ENCODE results near the gene FBXW7.

DNA sequence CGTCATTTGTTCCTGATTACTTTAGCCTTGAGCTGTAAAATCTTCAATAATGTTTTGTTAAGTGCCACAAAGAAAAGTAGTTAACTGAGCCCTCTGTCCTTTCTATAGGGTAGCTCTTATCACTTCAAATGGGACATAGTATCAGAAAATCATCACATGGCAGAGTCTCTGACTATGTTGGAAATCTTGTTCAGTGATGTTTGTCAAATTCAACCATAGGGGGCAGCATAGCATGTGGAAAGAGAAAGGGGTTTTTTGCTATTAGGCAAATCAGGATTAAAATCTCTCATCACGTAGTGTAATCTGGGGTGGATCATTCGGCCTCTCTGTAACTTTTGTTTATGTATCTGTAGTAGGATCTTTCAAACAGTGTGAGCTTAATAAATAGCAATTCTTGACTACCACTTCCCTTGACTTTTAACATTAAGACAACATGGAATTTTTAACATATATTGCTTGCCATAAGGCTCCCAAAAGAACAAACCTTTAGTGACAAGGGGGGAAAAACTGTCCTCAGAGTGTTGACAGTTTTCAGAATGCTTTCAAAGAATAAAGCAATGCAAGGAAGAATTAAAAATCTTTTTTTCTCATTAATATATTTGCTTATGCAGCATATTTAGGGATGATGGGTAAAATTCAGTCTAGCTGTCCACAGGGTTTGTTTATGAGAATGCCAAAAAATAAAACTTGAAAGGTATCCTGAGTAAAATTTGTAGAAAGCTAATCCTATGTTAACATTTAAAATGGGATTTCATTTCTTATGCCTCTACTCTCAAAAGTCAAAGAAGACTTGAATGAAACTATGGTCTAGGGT is 127.2 kb downstream of the FBXW7 start:
- TF ChIP-seq EZH2phosphoT487 (IDR thresholded peaks at IDR 0.05; ENCODE audit: borderline replicate concordance) (no peak), CTCF (conservative IDR thresholded peaks at IDR 0.05; ENCODE audit: low read length) (peak; percentile 92)

Data from Loucy (cell line).